Keratinocyte (primary cell): ENCODE data around the gene P2RX7. TPM values are rescaled to one million over a fixed set of nuclear protein-coding genes. Genes with fewer than 3 reads are reported as not detected.

Source experiments
- DNase-seq: peaks from one replicate; pipeline ENCODE4 v3.0.0-alpha.2; 2011; ENCODE audit warnings: low read depth, missing footprints, low spot score
- FAIRE-seq: peaks from 2 replicates; lab custom pipeline; 2011; peaks lifted over from hg19 to GRCh38; lab: Jason Lieb, UNC
- H2AFZ ChIP-seq: 2 replicates; pipeline ENCODE4 v1.6.0; 2012; ENCODE audit warnings: low read length, control low read depth, inconsistent platforms; ENCODE audit not compliant: control insufficient read depth
- H3K27ac ChIP-seq: 2 replicates; pipeline ENCODE4 v1.5.1; 2011; ENCODE audit warnings: low read length; ENCODE audit not compliant: control insufficient read depth, insufficient read depth
- H3K27me3 ChIP-seq: 3 replicates; pipeline ENCODE4 v1.6.0; 2011; ENCODE audit warnings: low read length; ENCODE audit not compliant: control insufficient read depth, insufficient read depth; ENCODE audit errors: extremely low read depth
- H3K36me3 ChIP-seq, 2 experiments: 2 replicates in 1 of 2; 3 replicates in 1 of 2; pipeline ENCODE4 v1.5.1; 2011; ENCODE audit warnings: low read length in 2 of 2, mild to moderate bottlenecking in 1 of 2; ENCODE audit not compliant: control insufficient read depth in 2 of 2, insufficient read depth in 2 of 2; ENCODE audit errors: extremely low read depth in 1 of 2
- H3K4me1 ChIP-seq: 3 replicates; pipeline ENCODE4 v1.5.1; 2011; ENCODE audit warnings: low read length; ENCODE audit not compliant: control insufficient read depth, insufficient read depth; ENCODE audit errors: extremely low read depth
- H3K4me2 ChIP-seq: 3 replicates; pipeline ENCODE4 v1.6.0; 2011; ENCODE audit warnings: low read depth, low read length; ENCODE audit not compliant: control insufficient read depth, insufficient read depth; ENCODE audit errors: extremely low read depth
- H3K4me3 ChIP-seq, 3 experiments: fragments of 200-600 bp in 1 of 3; sonication (generic) in 1 of 3; 2 replicates in 2 of 3; 3 replicates in 1 of 3; pipeline ENCODE4 v1.5.1; 2011 to 2016; ENCODE audit warnings: low read length in 3 of 3, mild to moderate bottlenecking in 3 of 3, control low read depth in 2 of 3, inconsistent platforms in 1 of 3, low read depth in 1 of 3, mixed read lengths in 1 of 3, mixed run types in 1 of 3, moderate library complexity in 1 of 3; ENCODE audit not compliant: control insufficient read depth in 2 of 3, insufficient read depth in 2 of 3; ENCODE audit errors: extremely low read depth in 1 of 3
- H3K79me2 ChIP-seq: 2 replicates; pipeline ENCODE4 v1.6.0; 2012; ENCODE audit warnings: low read length; ENCODE audit not compliant: control insufficient read depth, insufficient read depth
- H3K9ac ChIP-seq: 3 replicates; pipeline ENCODE4 v1.6.0; 2011; ENCODE audit warnings: low read length; ENCODE audit not compliant: control insufficient read depth, insufficient read depth; ENCODE audit errors: extremely low read depth
- H3K9me1 ChIP-seq: 3 replicates; pipeline ENCODE4 v1.6.0; 2011; ENCODE audit warnings: low read length; ENCODE audit not compliant: control insufficient read depth, insufficient read depth; ENCODE audit errors: extremely low read depth
- H3K9me3 ChIP-seq: 2 replicates; pipeline ENCODE4 v1.5.1; 2012; ENCODE audit warnings: low read depth, low read length; ENCODE audit not compliant: control insufficient read depth
- H4K20me1 ChIP-seq: 3 replicates; pipeline ENCODE4 v1.6.0; 2011; ENCODE audit warnings: low read length; ENCODE audit not compliant: control insufficient read depth, insufficient read depth; ENCODE audit errors: extremely low read depth
- CTCF ChIP-seq, 3 experiments: IDR thresholded peaks in 1 of 3; conservative IDR thresholded peaks in 1 of 3; optimal IDR thresholded peaks in 1 of 3; 2 replicates in 2 of 3; 3 replicates in 1 of 3; pipeline versions ENCODE3 to v1.5.1; 2011; ENCODE audit warnings: low read length in 3 of 3, mild to moderate bottlenecking in 3 of 3, moderate library complexity in 2 of 3, control low read depth in 1 of 3, inconsistent platforms in 1 of 3; ENCODE audit not compliant: insufficient read depth in 2 of 3; ENCODE audit errors: extremely low read depth in 1 of 3
- EZH2 ChIP-seq: IDR thresholded peaks from one replicate; pipeline ENCODE4 v1.6.1; 2012; ENCODE audit warnings: inconsistent platforms, mild to moderate bottlenecking, low read length, moderate library complexity
- dilution Hi-C: fragments of 300-500 bp; cut with MboI; formaldehyde crosslinking; loops from one replicate; pipeline ENCODE4 v1.7.0; 2020; ENCODE audit warnings: low sequenced_read_pairs; ENCODE audit not compliant: extremely low pct_ligation_motif_present
- polyA plus RNA-seq, 5 experiments: library from polyadenylated mRNA; depleted of rRNA in 3 of 5; stranded (reverse) in 3 of 5; stranded (forward) in 1 of 5; unstranded in 1 of 5; fragments of >200 nt; gene quantifications; 1 replicate in 1 of 5; 2 replicates in 3 of 5; 3 replicates in 1 of 5; pipeline versions ENCODE4 v1.2.1 to v1.2.3, GENCODE V29; 2011 to 2012; ENCODE audit warnings: missing spikeins in 2 of 5, low read depth in 1 of 5, low replicate concordance in 1 of 5

P2RX7 gene
- polyA plus RNA-seq, 1 donor (not counting 4 experiments of a cell fraction or from before 2014, with no cell fraction given), result 0.20 TPM

GRCh38 chr12:121209624-121210572 is 77.2 kb downstream of the P2RX7 start, which contains the start of gene P2RX4:
Gene P2RX4, plus strand, starts transcription at chr12:121210129. Its CDS starts 36 bp downstream, at chr12:121210165.
- Histone ChIP-seq H3K4me3 (peak within 1 kb of the TSS; percentile 58 to 74 (median 70)), H3K4me1 (peaks cover 11% of the 10 kb centered on the region), H3K27ac (peak within 1 kb of the TSS; percentile 40), H3K9ac (peak within 1 kb of the TSS; percentile 82), H3K79me2 (no peaks in the 10 kb centered on the region), H3K9me1 (no peaks in the 10 kb centered on the region), H2AFZ (peak within 1 kb of the TSS; percentile 91), H4K20me1 (no peaks in the 10 kb centered on the region), H3K9me3 (no peaks in the 10 kb centered on the region), H3K27me3 (no peaks in the 10 kb centered on the region), H3K4me2 (peak within 1 kb of the TSS; percentile 87), H3K36me3 (no peaks in the 10 kb centered on the region)
- TF ChIP-seq CTCF (optimal IDR thresholded peaks at IDR 0.05 in 1 of 3, IDR thresholded peaks at IDR 0.05 in 1 of 3, conservative IDR thresholded peaks at IDR 0.05 in 1 of 3; ENCODE audit: extremely low read depth in 1 of 3, insufficient read depth in 2 of 3, low read length in 3 of 3) (peak in 1 of 3 experiments; percentile 53), EZH2 (no peak)
- no peak for DNase-seq
- no peak for FAIRE-seq
- dilution Hi-C loops, result no loop called here

- TF ChIP-seq CTCF (optimal IDR thresholded peaks at IDR 0.05 in 1 of 3, IDR thresholded peaks at IDR 0.05 in 1 of 3, conservative IDR thresholded peaks at IDR 0.05 in 1 of 3; ENCODE audit: extremely low read depth in 1 of 3, insufficient read depth in 2 of 3, low read length in 3 of 3), result no peak
- no peak for FAIRE-seq
- H3K27ac ChIP-seq, result no peak overlapping the region
- H3K36me3 ChIP-seq, result peaks cover 0 to 2% of the 10 kb centered on the region in 2 experiments
- H3K9ac ChIP-seq, result no peak overlapping the region
- dilution Hi-C loops, result no loop called here
- no peak overlapping the region for H3K4me2 ChIP-seq
- no peaks in the 10 kb centered on the region for H3K79me2 ChIP-seq
- no peak for DNase-seq
- H3K4me1 ChIP-seq, result peaks cover 16% of the 10 kb centered on the region
- no peaks in the 10 kb centered on the region for H3K9me1 ChIP-seq
- H4K20me1 ChIP-seq, result no peaks in the 10 kb centered on the region
- no peak overlapping the region for H3K4me3 ChIP-seq
- H3K27me3 ChIP-seq, result no peaks in the 10 kb centered on the region
- no peaks in the 10 kb centered on the region for H3K9me3 ChIP-seq
- H2AFZ ChIP-seq, result no peak overlapping the region
Measured at GRCh38 chr12:121212875-121213274, 80.2 kb downstream of the P2RX7 start.
